Smooth muscle cell of the brain vasculature (primary cell): ENCODE measurements around the gene HOXD8.

Experiments used
- DNase-seq: peaks from one replicate; pipeline ENCODE4 v3.0.0-alpha.2; 2012; ENCODE audit warnings: low read depth, low spot score

Gene HOXD8

GRCh38 chr2:176103194-176103593, 26.3 kb upstream of the HOXD8 start:
- no peak for DNase-seq

- DNase-seq = no peak
These were observed 25.7 kb upstream of the HOXD8 start for GRCh38 chr2:176103742-176104315.

- no peak for DNase-seq
These were observed 25.0 kb upstream of the HOXD8 start for GRCh38 chr2:176104316-176105077.

- DNase-seq = no peak
These were observed 24.3 kb upstream of the HOXD8 start for GRCh38 chr2:176105078-176105729.

GRCh38 chr2:176105730-176106580, 23.6 kb upstream of the HOXD8 start:
- no peak for DNase-seq

- DNase-seq = no peak
These were observed 22.6 kb upstream of the HOXD8 start, which contains the start of gene HOXD11 for GRCh38 chr2:176106581-176107539. TSS of gene HOXD11 (plus strand) at chr2:176107280. CDS start at chr2:176107356, 76 bp downstream.

- no peak for DNase-seq
These were observed 21.7 kb upstream of the HOXD8 start for GRCh38 chr2:176107731-176108181.

GRCh38 chr2:176109192-176109901, 20.2 kb upstream of the HOXD8 start:
- no peak for DNase-seq

- DNase-seq = no peak
These were observed 19.6 kb upstream of the HOXD8 start for GRCh38 chr2:176109946-176110345.

- DNase-seq = no peak
These were observed 18.8 kb upstream of the HOXD8 start for GRCh38 chr2:176110415-176111308.

GRCh38 chr2:176111309-176111663, 18.2 kb upstream of the HOXD8 start:
- DNase-seq = no peak

- no peak for DNase-seq
These were observed 17.6 kb upstream of the HOXD8 start for GRCh38 chr2:176111846-176112374.

GRCh38 chr2:176112375-176113302, 16.9 kb upstream of the HOXD8 start:
- no peak for DNase-seq

GRCh38 chr2:176114120-176114929, 15.2 kb upstream of the HOXD8 start:
- no peak for DNase-seq

- no peak for DNase-seq
These were observed 14.4 kb upstream of the HOXD8 start for GRCh38 chr2:176114930-176115625.
